GM23248 (cell line): ENCODE results near the gene CCDC90B. TPM values are rescaled to one million over a fixed set of nuclear protein-coding genes. Genes with fewer than 3 reads are reported as not detected.

Experiments used
- DNase-seq: peaks from one replicate; pipeline ENCODE4 v3.0.0-alpha.2; 2015
- H2AFZ ChIP-seq: fragments of 200-600 bp; sonication (generic); 2 replicates; pipeline ENCODE4 v1.6.1; 2016; ENCODE audit warnings: antibody characterized with exemption
- H3F3A ChIP-seq: fragments of 200-600 bp; sonication (generic); 2 replicates; pipeline ENCODE4 v1.6.1; 2016; ENCODE audit warnings: mild to moderate bottlenecking, antibody characterized with exemption, mixed run types; ENCODE audit not compliant: insufficient read depth
- H3K27ac ChIP-seq: fragments of 200-600 bp; sonication (generic); 2 replicates; pipeline ENCODE4 v1.5.1; 2016; ENCODE audit warnings: mild to moderate bottlenecking
- H3K27me3 ChIP-seq: fragments of 200-600 bp; sonication (generic); replicated peaks from 2 replicates; pipeline ENCODE4 v1.6.1; 2016; ENCODE audit warnings: mild to moderate bottlenecking; ENCODE audit not compliant: insufficient read depth
- H3K36me3 ChIP-seq: fragments of 200-600 bp; sonication (generic); 2 replicates; pipeline ENCODE4 v1.6.1; 2016; ENCODE audit warnings: low read depth, mild to moderate bottlenecking
- H3K4me1 ChIP-seq: fragments of 200-600 bp; sonication (generic); 2 replicates; pipeline ENCODE4 v1.6.1; 2016; ENCODE audit warnings: mild to moderate bottlenecking; ENCODE audit not compliant: insufficient read depth
- H3K4me2 ChIP-seq: fragments of 200-600 bp; sonication (generic); one replicate; pipeline ENCODE4 v1.6.1; 2016; ENCODE audit warnings: mild to moderate bottlenecking; ENCODE audit not compliant: unreplicated experiment
- H3K4me3 ChIP-seq: fragments of 200-600 bp; sonication (generic); 2 replicates; pipeline ENCODE4 v1.5.1; 2016; ENCODE audit warnings: mild to moderate bottlenecking
- H3K79me2 ChIP-seq: fragments of 200-600 bp; sonication (generic); 2 replicates; pipeline ENCODE4 v1.6.1; 2016; ENCODE audit warnings: mild to moderate bottlenecking; ENCODE audit not compliant: insufficient read depth
- H3K9ac ChIP-seq: fragments of 200-600 bp; sonication (generic); 2 replicates; pipeline ENCODE4 v1.6.1; 2016; ENCODE audit warnings: mild to moderate bottlenecking
- H3K9me2 ChIP-seq: fragments of 200-600 bp; sonication (generic); 2 replicates; pipeline ENCODE4 v1.6.1; 2016; ENCODE audit warnings: mixed run types, mild to moderate bottlenecking, moderate library complexity; ENCODE audit not compliant: insufficient read depth
- H3K9me3 ChIP-seq: fragments of 200-600 bp; sonication (generic); one replicate; pipeline ENCODE4 v1.6.1; 2017; ENCODE audit warnings: low read depth
- H4K20me1 ChIP-seq: fragments of 200-600 bp; sonication (generic); 2 replicates; pipeline ENCODE4 v1.6.0; 2016; ENCODE audit not compliant: insufficient read depth
- EZH2 ChIP-seq: fragments of 200-600 bp; sonication (generic); IDR thresholded peaks from 2 replicates; pipeline ENCODE4 v1.6.1; 2018; ENCODE audit warnings: antibody characterized with exemption, mild to moderate bottlenecking; ENCODE audit not compliant: insufficient read depth, poor library complexity, severe bottlenecking
- EZH2phosphoT487 ChIP-seq: fragments of 200-600 bp; sonication (generic); IDR thresholded peaks from 2 replicates; pipeline ENCODE4 v1.6.1; 2018; ENCODE audit warnings: antibody characterized with exemption, moderate library complexity, mild to moderate bottlenecking, low read depth; ENCODE audit not compliant: insufficient read depth
- WGBS, 2 experiments: methylation state at CpG; one replicate each; pipeline ENCODE4 v1.1.6; 2015 to 2017; ENCODE audit warnings: low lambda C conversion rate in 2 of 2, low coverage in 1 of 2; ENCODE audit errors: missing lambda C conversion rate in 2 of 2; 5-methylcytosine and 5-hydroxymethylcytosine counted together
- in situ Hi-C: fragments of 300-500 bp; cut with MboI; formaldehyde crosslinking; loops from 2 replicates; pipeline ENCODE4 v1.15.0; 2020
- polyA plus RNA-seq: library from polyadenylated mRNA; unstranded; fragments of >200 nt; fragmentation: Nextera tagmentation; extraction: Ambion mirVana; gene quantifications from 2 replicates; pipeline ENCODE4 v1.2.1, GENCODE V29; 2016
- total RNA-seq: library from RNA; depleted of rRNA; stranded (reverse); fragments of >200 nt; shearing (Covaris generic); gene quantifications from 2 replicates; pipeline ENCODE4 v1.2.3, GENCODE V29; 2014; rRNA removed

The CCDC90B gene
- total RNA-seq (49.9 and 53.1 TPM in 2 replicates), polyA plus RNA-seq (97.8 and 113 TPM in 2 replicates)

- WGBS, 2 experiments, result 0 to 1% methylated on average over 53 to 55 of the region's 55 CpGs
- in situ Hi-C loops, result loop anchor here (10.0 kb wide), 1 partner anchor 439 kb away; no protein-coding TSS in a partner anchor
- peaks cover 7% of the 10 kb centered on the region; the same call in 1 of the 2 replicates for H3F3A ChIP-seq
These were observed at the start of gene CCDC90B for GRCh38 chr11:83285771-83286528. Gene CCDC90B (minus strand): TSS chr11:83286367. CDS start chr11:83285972, 395 bp downstream.

GRCh38 chr11:83335446-83336070 is 49.4 kb upstream of the CCDC90B start:
- in situ Hi-C loops, result no loop called here
- Histone ChIP-seq H3K9ac (no peak overlapping the region), H3K4me3 (no peak overlapping the region), H4K20me1 (no peaks in the 10 kb centered on the region), H3K9me3 (no peaks in the 10 kb centered on the region), H3K4me2 (no peak overlapping the region), H3K79me2 (no peaks in the 10 kb centered on the region), H3K27me3 (no peaks in the 10 kb centered on the region), H3K36me3 (no peaks in the 10 kb centered on the region), H3K9me2 (no peaks in the 10 kb centered on the region), H2AFZ (no peak overlapping the region), H3K4me1 (no peaks in the 10 kb centered on the region), H3F3A (no peaks in the 10 kb centered on the region), H3K27ac (no peak overlapping the region)
- TF ChIP-seq EZH2 (no peak), EZH2phosphoT487 (no peak)
- DNase-seq, result no peak
- 45 to 46% methylated on average over 4 of the region's 4 CpGs for WGBS, 2 experiments

More at GRCh38 chr11:83285771-83286528, at the start of gene CCDC90B:
- Histone ChIP-seq H3K36me3 (no peaks in the 10 kb centered on the region), H3K4me3 (peak within 1 kb of the TSS; percentile 83), H4K20me1 (no peaks in the 10 kb centered on the region), H3K27me3 (no peaks in the 10 kb centered on the region), H3K27ac (peak within 1 kb of the TSS; percentile 91), H2AFZ (peak within 1 kb of the TSS; percentile 97), H3K9me2 (no peaks in the 10 kb centered on the region), H3K9me3 (no peaks in the 10 kb centered on the region), H3K9ac (peak within 1 kb of the TSS; percentile 88), H3K79me2 (peaks cover 46% of the 10 kb centered on the region), H3K4me2 (peak within 1 kb of the TSS; percentile 91), H3K4me1 (peaks cover 27% of the 10 kb centered on the region)
- no peak for TF ChIP-seq EZH2phosphoT487
- DNase-seq, result peak; percentile 99

- no peak for TF ChIP-seq EZH2
- Histone ChIP-seq H3K36me3 (no peaks in the 10 kb centered on the region), H3K9ac (no peak overlapping the region), H3K79me2 (no peaks in the 10 kb centered on the region), H3F3A (no peaks in the 10 kb centered on the region), H3K4me3 (no peak overlapping the region), H2AFZ (no peak overlapping the region), H3K4me2 (no peak overlapping the region), H3K9me2 (no peaks in the 10 kb centered on the region), H3K9me3 (no peaks in the 10 kb centered on the region), H4K20me1 (no peaks in the 10 kb centered on the region), H3K27me3 (no peaks in the 10 kb centered on the region), H3K4me1 (no peaks in the 10 kb centered on the region), H3K27ac (no peak overlapping the region)
- in situ Hi-C loops, result no loop called here
- 19 to 23% methylated on average over 2 of the region's 2 CpGs for WGBS, 2 experiments
- DNase-seq, result no peak
These were observed 44.1 kb upstream of the CCDC90B start for GRCh38 chr11:83330303-83330702.

- no peaks in the 10 kb centered on the region for H3F3A ChIP-seq
- TF ChIP-seq EZH2, result no peak
- TF ChIP-seq EZH2phosphoT487, result no peak
- H3K4me1 ChIP-seq, result no peaks in the 10 kb centered on the region
- no peak overlapping the region for H3K27ac ChIP-seq
- no peak for DNase-seq
- no peaks in the 10 kb centered on the region for H3K9me3 ChIP-seq
- no peaks in the 10 kb centered on the region for H3K9me2 ChIP-seq
- no peak overlapping the region for H3K4me3 ChIP-seq
- no peak overlapping the region for H3K9ac ChIP-seq
- H3K27me3 ChIP-seq, result peaks cover 13% of the 10 kb centered on the region
- no peaks in the 10 kb centered on the region for H3K36me3 ChIP-seq
- in situ Hi-C loops, result no loop called here
- no peaks in the 10 kb centered on the region for H3K79me2 ChIP-seq
- H4K20me1 ChIP-seq, result no peaks in the 10 kb centered on the region
- no peak overlapping the region for H2AFZ ChIP-seq
- H3K4me2 ChIP-seq, result no peak overlapping the region
- 42 to 67% methylated on average over 1 of the region's 1 CpG for WGBS, 2 experiments
These were observed 40.2 kb upstream of the CCDC90B start for GRCh38 chr11:83326326-83326725.
